ENCODE data around the gene AASS.
"Not testable (repeated sequence)": the region's sequence is repeated elsewhere in the genome, so short reads cannot be mapped to it uniquely, and the experiment has no call there.

AASS gene

GRCh38 chr7:122137251-122138077, 6.6 kb downstream of the AASS start:
- Histone ChIP-seq H3K4me1 (peaks cover 6% of the 10 kb centered on the region), H3K36me3 (ENCODE audit: control insufficient read depth, insufficient read depth, low read length) (no peaks in the 10 kb centered on the region), H3K4me2 (ENCODE audit: low read length) (no peak overlapping the region), H3K27me3 (ENCODE audit: control insufficient read depth, insufficient read depth, low read length) (no peaks in the 10 kb centered on the region), H3K9me3 (ENCODE audit: control insufficient read depth, low read length) (no peaks in the 10 kb centered on the region), H2AFZ (peak overlapping the region; percentile 16), H3K79me2 (peaks cover 4% of the 10 kb centered on the region), H3K27ac (no peak overlapping the region), H3K9ac (no peak overlapping the region), H3K4me3 (ENCODE audit: low read depth, low read length) (no peak overlapping the region)
- TF ChIP-seq, protein P1, sequence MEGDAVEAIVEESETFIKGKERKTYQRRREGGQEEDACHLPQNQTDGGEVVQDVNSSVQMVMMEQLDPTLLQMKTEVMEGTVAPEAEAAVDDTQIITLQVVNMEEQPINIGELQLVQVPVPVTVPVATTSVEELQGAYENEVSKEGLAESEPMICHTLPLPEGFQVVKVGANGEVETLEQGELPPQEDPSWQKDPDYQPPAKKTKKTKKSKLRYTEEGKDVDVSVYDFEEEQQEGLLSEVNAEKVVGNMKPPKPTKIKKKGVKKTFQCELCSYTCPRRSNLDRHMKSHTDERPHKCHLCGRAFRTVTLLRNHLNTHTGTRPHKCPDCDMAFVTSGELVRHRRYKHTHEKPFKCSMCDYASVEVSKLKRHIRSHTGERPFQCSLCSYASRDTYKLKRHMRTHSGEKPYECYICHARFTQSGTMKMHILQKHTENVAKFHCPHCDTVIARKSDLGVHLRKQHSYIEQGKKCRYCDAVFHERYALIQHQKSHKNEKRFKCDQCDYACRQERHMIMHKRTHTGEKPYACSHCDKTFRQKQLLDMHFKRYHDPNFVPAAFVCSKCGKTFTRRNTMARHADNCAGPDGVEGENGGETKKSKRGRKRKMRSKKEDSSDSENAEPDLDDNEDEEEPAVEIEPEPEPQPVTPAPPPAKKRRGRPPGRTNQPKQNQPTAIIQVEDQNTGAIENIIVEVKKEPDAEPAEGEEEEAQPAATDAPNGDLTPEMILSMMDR (IDR thresholded peaks at IDR 0.05): no peak

DNA sequence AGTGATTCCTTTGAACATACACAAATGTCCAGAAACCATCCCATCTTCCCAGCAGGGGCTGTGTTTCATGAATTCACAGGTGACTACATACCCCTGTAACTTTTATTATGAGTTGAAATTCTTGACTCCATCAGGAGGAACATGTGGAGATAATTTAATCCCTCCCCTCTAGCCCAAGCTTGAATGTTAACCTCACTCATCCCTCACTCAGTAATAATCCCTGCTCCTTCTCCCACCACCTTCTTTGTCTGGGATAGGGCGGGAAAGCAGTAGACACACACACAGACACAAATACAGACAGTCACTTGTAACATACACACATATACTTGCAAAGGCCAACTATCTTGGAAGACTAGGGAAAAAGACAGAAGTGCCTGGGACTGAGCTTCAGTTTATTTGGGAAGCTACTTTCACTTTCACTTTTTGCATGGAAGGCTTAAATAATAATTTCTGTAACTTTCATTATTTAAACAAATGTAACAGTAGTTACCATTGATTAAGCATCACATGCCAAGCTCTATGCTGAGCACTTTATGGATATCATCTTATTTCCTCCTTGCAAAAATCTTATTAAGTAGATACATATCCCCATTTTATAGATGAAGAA, 7.3 kb downstream of the AASS start:
- H3K9me3 ChIP-seq (ENCODE audit: control insufficient read depth, low read length): no peaks in the 10 kb centered on the region
- peak overlapping the region; percentile 2 for H3K4me2 ChIP-seq (ENCODE audit: low read length)
- TF ChIP-seq, protein P1 (IDR thresholded peaks at IDR 0.05): no peak
- H3K4me1 ChIP-seq: peaks cover 6% of the 10 kb centered on the region
- H3K27me3 ChIP-seq (ENCODE audit: control insufficient read depth, insufficient read depth, low read length): no peaks in the 10 kb centered on the region
- H3K36me3 ChIP-seq (ENCODE audit: control insufficient read depth, insufficient read depth, low read length): no peaks in the 10 kb centered on the region
- H3K79me2 ChIP-seq: peaks cover 4% of the 10 kb centered on the region
- no peak overlapping the region for H3K27ac ChIP-seq
- H3K9ac ChIP-seq: no peak overlapping the region
- H2AFZ ChIP-seq: peak overlapping the region; percentile 16
- no peak overlapping the region for H3K4me3 ChIP-seq (ENCODE audit: low read depth, low read length)

DNA sequence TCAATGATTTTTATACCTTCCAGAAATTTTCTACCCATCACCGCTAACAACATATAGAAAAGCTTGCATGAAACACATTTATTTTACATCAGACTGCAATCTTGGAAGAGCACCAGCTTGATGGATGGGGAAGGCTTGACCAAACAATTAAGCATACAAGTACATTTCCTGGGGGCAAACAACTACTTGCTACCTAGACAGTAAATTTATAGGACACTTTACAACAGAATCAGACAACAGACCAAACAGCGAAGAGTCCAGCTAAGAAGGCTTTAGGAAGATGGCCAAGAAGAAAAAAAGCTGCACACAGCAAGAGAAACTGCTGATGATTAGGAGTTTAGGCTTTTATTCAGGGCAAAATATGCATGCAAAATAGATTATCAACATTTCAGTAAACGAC, 8.0 kb downstream of the AASS start:
- Histone ChIP-seq H3K4me1 (peaks cover 6% of the 10 kb centered on the region), H3K27ac (no peak overlapping the region), H3K4me2 (ENCODE audit: low read length) (no peak overlapping the region), H3K79me2 (peaks cover 4% of the 10 kb centered on the region), H3K36me3 (ENCODE audit: control insufficient read depth, insufficient read depth, low read length) (no peaks in the 10 kb centered on the region), H3K9me3 (ENCODE audit: control insufficient read depth, low read length) (no peaks in the 10 kb centered on the region), H3K4me3 (ENCODE audit: low read depth, low read length) (no peak overlapping the region), H2AFZ (no peak overlapping the region), H3K27me3 (ENCODE audit: control insufficient read depth, insufficient read depth, low read length) (no peaks in the 10 kb centered on the region), H3K9ac (no peak overlapping the region)
- TF ChIP-seq, protein P1 (IDR thresholded peaks at IDR 0.05): no peak

GRCh38 chr7:122135275-122135674, 8.8 kb downstream of the AASS start:
- Histone ChIP-seq H2AFZ (no peak overlapping the region), H3K4me3 (ENCODE audit: low read depth, low read length) (no peak overlapping the region), H3K4me2 (ENCODE audit: low read length) (no peak overlapping the region), H3K79me2 (peaks cover 4% of the 10 kb centered on the region), H3K4me1 (peaks cover 6% of the 10 kb centered on the region), H3K9ac (no peak overlapping the region), H3K36me3 (ENCODE audit: control insufficient read depth, insufficient read depth, low read length) (no peaks in the 10 kb centered on the region), H3K9me3 (ENCODE audit: control insufficient read depth, low read length) (no peaks in the 10 kb centered on the region), H3K27me3 (ENCODE audit: control insufficient read depth, insufficient read depth, low read length) (no peaks in the 10 kb centered on the region), H3K27ac (no peak overlapping the region)
- TF ChIP-seq, protein P1 (IDR thresholded peaks at IDR 0.05): no peak

GRCh38 chr7:122134793-122135192, 9.3 kb downstream of the AASS start:
- not testable (repeated sequence) for H3K79me2 ChIP-seq; H3K4me1 ChIP-seq; H3K9ac ChIP-seq; H3K4me3 ChIP-seq (ENCODE audit: low read depth, low read length); H3K27me3 ChIP-seq (ENCODE audit: control insufficient read depth, insufficient read depth, low read length); H2AFZ ChIP-seq; H3K36me3 ChIP-seq (ENCODE audit: control insufficient read depth, insufficient read depth, low read length); H3K4me2 ChIP-seq (ENCODE audit: low read length); H3K27ac ChIP-seq; H3K9me3 ChIP-seq (ENCODE audit: control insufficient read depth, low read length)

Measured in parathyroid adenoma (tissue), 2 donors.